ENCODE data around the gene EIF4E3.

DNA sequence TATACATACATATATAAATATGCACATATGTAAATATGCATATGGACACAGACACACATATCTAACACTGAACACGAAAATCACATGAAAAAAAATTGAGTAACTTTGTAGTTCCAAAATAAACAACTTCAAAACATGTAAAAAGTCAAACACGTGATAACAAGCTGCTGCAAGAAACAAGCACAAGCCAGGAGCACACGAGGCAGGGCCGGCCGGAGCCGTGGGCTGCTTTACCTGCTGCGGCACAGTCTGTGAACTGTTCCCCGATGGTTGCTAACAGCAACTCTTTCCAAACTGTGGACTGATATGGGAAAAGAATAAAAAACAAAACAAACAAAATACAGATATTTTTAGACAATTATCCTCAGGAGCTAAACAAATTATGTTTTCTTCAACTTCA lies 31.6 kb downstream of the EIF4E3 start:
- TF ChIP-seq, protein P1, sequence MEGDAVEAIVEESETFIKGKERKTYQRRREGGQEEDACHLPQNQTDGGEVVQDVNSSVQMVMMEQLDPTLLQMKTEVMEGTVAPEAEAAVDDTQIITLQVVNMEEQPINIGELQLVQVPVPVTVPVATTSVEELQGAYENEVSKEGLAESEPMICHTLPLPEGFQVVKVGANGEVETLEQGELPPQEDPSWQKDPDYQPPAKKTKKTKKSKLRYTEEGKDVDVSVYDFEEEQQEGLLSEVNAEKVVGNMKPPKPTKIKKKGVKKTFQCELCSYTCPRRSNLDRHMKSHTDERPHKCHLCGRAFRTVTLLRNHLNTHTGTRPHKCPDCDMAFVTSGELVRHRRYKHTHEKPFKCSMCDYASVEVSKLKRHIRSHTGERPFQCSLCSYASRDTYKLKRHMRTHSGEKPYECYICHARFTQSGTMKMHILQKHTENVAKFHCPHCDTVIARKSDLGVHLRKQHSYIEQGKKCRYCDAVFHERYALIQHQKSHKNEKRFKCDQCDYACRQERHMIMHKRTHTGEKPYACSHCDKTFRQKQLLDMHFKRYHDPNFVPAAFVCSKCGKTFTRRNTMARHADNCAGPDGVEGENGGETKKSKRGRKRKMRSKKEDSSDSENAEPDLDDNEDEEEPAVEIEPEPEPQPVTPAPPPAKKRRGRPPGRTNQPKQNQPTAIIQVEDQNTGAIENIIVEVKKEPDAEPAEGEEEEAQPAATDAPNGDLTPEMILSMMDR (IDR thresholded peaks at IDR 0.05), result no peak
- TF ChIP-seq POLR2AphosphoS5 (IDR thresholded peaks at IDR 0.05), result peak; percentile 81
